HepG2 (cell line): Measurements from ENCODE around the gene CKS1B. TPM values are rescaled to one million over a fixed set of nuclear protein-coding genes. Genes with fewer than 3 reads are reported as not detected.

ENCODE experiments used
- ARNT ChIP-seq: fragments of 450-650 bp; IDR thresholded peaks from 2 replicates; pipeline ENCODE4 v1.6.1; 2017
- CHD2 ChIP-seq: IDR thresholded peaks from 2 replicates; pipeline ENCODE4 v1.6.1; 2011; ENCODE audit warnings: low read depth, low read length, improper control_type of control experiment
- DR1 ChIP-seq: sonication (generic); formaldehyde crosslinking; IDR thresholded peaks from 2 replicates; pipeline ENCODE4 v1.8.0; 2021; ENCODE audit warnings: mild to moderate bottlenecking, missing genetic modification reagents, inconsistent platforms
- GATAD2A ChIP-seq: IDR thresholded peaks from 2 replicates; pipeline ENCODE4 v1.6.1; 2016
- HNRNPUL1 ChIP-seq: fragments of 200-400 bp; formaldehyde crosslinking; IDR thresholded peaks from 2 replicates; pipeline ENCODE4 v1.6.1; 2017; ENCODE audit warnings: low read depth, mild to moderate bottlenecking, low read length, moderate library complexity
- IKZF1 ChIP-seq: fragments of 450-650 bp; IDR thresholded peaks from 2 replicates; pipeline ENCODE4 v1.7.1; 2016
- KLF6 ChIP-seq: IDR thresholded peaks from 2 replicates; pipeline ENCODE4 v1.8.0; 2016; ENCODE audit warnings: missing biosample characterization, missing genetic modification reagents
- NCOA2 ChIP-seq: sonication (generic); formaldehyde crosslinking; IDR thresholded peaks from 2 replicates; pipeline ENCODE4 v1.8.0; 2022; ENCODE audit warnings: inconsistent platforms
- NFIC ChIP-seq: IDR thresholded peaks from 2 replicates; pipeline ENCODE4 v1.6.1; 2012; ENCODE audit warnings: mild to moderate bottlenecking, low read length, inconsistent platforms
- PATZ1 ChIP-seq: sonication (generic); formaldehyde crosslinking; IDR thresholded peaks from 2 replicates; pipeline ENCODE4 v1.4.0; 2020; ENCODE audit warnings: missing genetic modification reagents
- PLRG1 ChIP-seq: fragments of 450-650 bp; conservative IDR thresholded peaks from 2 replicates; pipeline ENCODE4 v1.6.1; 2016
- REPIN1 ChIP-seq: sonication (generic); formaldehyde crosslinking; IDR thresholded peaks from 2 replicates; pipeline ENCODE4 v1.8.0; 2022; ENCODE audit warnings: missing genetic modification reagents, low read depth, mild to moderate bottlenecking, borderline replicate concordance
- ZNF274 ChIP-seq: sonication (generic); formaldehyde crosslinking; IDR thresholded peaks from 2 replicates; pipeline ENCODE4 v1.5.1; 2020; ENCODE audit warnings: mild to moderate bottlenecking, missing genetic modification reagents
- ZNF407 ChIP-seq: sonication (generic); formaldehyde crosslinking; IDR thresholded peaks from one replicate; pipeline ENCODE4 v1.5.1; 2020; ENCODE audit warnings: mild to moderate bottlenecking, missing genetic modification reagents; ENCODE audit errors: not compliant biosample characterization
- ZNF512B ChIP-seq: sonication (generic); formaldehyde crosslinking; IDR thresholded peaks from 2 replicates; pipeline ENCODE4 v1.5.1; 2020; ENCODE audit warnings: missing genetic modification reagents, mild to moderate bottlenecking, borderline replicate concordance
- ZNF790 ChIP-seq: sonication (generic); formaldehyde crosslinking; IDR thresholded peaks from 2 replicates; pipeline ENCODE4 v1.8.0; 2022; ENCODE audit warnings: missing genetic modification reagents, mild to moderate bottlenecking, borderline replicate concordance
- ZSCAN31 ChIP-seq: sonication (generic); formaldehyde crosslinking; IDR thresholded peaks from 2 replicates; pipeline ENCODE4 v1.5.0; 2020; ENCODE audit warnings: low read depth, mild to moderate bottlenecking, missing genetic modification reagents
- polyA plus RNA-seq, 8 experiments: library from polyadenylated mRNA; depleted of rRNA in 3 of 8; stranded (reverse) in 7 of 8; unstranded in 1 of 8; fragments of >200 nt; fragmentation: Illumina TruSeq in 4 of 8; extraction: Trizol in 4 of 8; gene quantifications; 2 replicates each; pipeline versions ENCODE4 v1.2.1 to v1.2.3, GENCODE V29; 2011 to 2016; ENCODE audit warnings: low read depth in 4 of 8, missing spikeins in 1 of 8, mixed read lengths in 1 of 8; ENCODE audit not compliant: insufficient read depth in 1 of 8
- total RNA-seq, 5 experiments: library from RNA; depleted of rRNA; stranded (reverse); fragments of >200 nt; fragmentation: Illumina TruSeq; extraction: Trizol; gene quantifications; 2 replicates each; pipeline ENCODE4 v1.2.3, GENCODE V29; 2016; ENCODE audit warnings: low read depth in 1 of 5

CKS1B gene
- total and polyA plus RNA-seq, 2 of the 13 experiments (the other 11 are each of a cell fraction or from before 2014, with no cell fraction given): 217 to 222 TPM

- TF ChIP-seq PATZ1 (CRISPR knock-in tag) (peak; percentile 97), ZNF512B (CRISPR knock-in tag) (0 out of 2 replicates have a peak, but pooled peaks have one; percentile 37), ZNF407 (peak; percentile 44), IKZF1 (no peak), ZNF790 (CRISPR knock-in tag) (no peak), ARNT (no peak), NCOA2 (no peak; the same call in 1 of the 2 replicates), GATAD2A (CRISPR knock-in tag) (peak; percentile 82), KLF6 (CRISPR knock-in tag) (peak; percentile 81), REPIN1 (peak; percentile 91), PLRG1 (no peak), ZSCAN31 (CRISPR knock-in tag) (peak; percentile 90), CHD2 (no peak), NFIC (no peak), DR1 (CRISPR knock-in tag) (0 out of 2 replicates have a peak, but pooled peaks have one; percentile 48), HNRNPUL1 (0 out of 2 replicates have a peak, but pooled peaks have one; percentile 29), ZNF274 (CRISPR knock-in tag) (peak; percentile 90)
Observed at GRCh38 chr1:155017041-155017945, 42.8 kb downstream of the CKS1B start (continued).
